Measurements from ENCODE around the gene SCAMP4. TPM values are rescaled to one million over a fixed set of nuclear protein-coding genes. Genes with fewer than 3 reads are reported as not detected.

SCAMP4 gene
- total RNA-seq, 2 experiments from 2014 or later = 31.0 to 35.0 TPM

- H3K4me3 Mint-ChIP-seq = no peak overlapping the region
- no peaks in the 10 kb centered on the region for H3K27me3 Mint-ChIP-seq
- peaks cover 18% of the 10 kb centered on the region for H3K4me1 Mint-ChIP-seq
- no peak overlapping the region for H3K27ac Mint-ChIP-seq
- no peak for DNase-seq
- peaks cover 7% of the 10 kb centered on the region for H3K36me3 Mint-ChIP-seq
- no peaks in the 10 kb centered on the region for H3K9me3 Mint-ChIP-seq
Observed at GRCh38 chr19:1911098-1911497, 5.9 kb downstream of the SCAMP4 start.

- Mint-ChIP-seq H3K9me3 (no peaks in the 10 kb centered on the region), H3K4me3 (no peak overlapping the region), H3K27ac (no peak overlapping the region), H3K36me3 (peaks cover 7% of the 10 kb centered on the region), H3K4me1 (peaks cover 18% of the 10 kb centered on the region), H3K27me3 (no peaks in the 10 kb centered on the region)
- no peak for DNase-seq
Observed at GRCh38 chr19:1911995-1912394, 6.8 kb downstream of the SCAMP4 start.

- Mint-ChIP-seq H3K27ac (no peak overlapping the region), H3K9me3 (no peaks in the 10 kb centered on the region), H3K4me1 (peaks cover 18% of the 10 kb centered on the region), H3K36me3 (peaks cover 4% of the 10 kb centered on the region), H3K4me3 (no peak overlapping the region), H3K27me3 (no peaks in the 10 kb centered on the region)
- DNase-seq = no peak
Observed at GRCh38 chr19:1912760-1913505, 7.7 kb downstream of the SCAMP4 start.

- no peaks in the 10 kb centered on the region for H3K9me3 Mint-ChIP-seq
- H3K36me3 Mint-ChIP-seq = no peaks in the 10 kb centered on the region
- no peak overlapping the region for H3K4me3 Mint-ChIP-seq
- DNase-seq = no peak
- peaks cover 13% of the 10 kb centered on the region for H3K4me1 Mint-ChIP-seq
- H3K27me3 Mint-ChIP-seq = no peaks in the 10 kb centered on the region
- no peak overlapping the region for H3K27ac Mint-ChIP-seq
Observed at GRCh38 chr19:1913781-1914577, 8.8 kb downstream of the SCAMP4 start.

GRCh38 chr19:1914826-1915341 lies 9.7 kb downstream of the SCAMP4 start:
- no peaks in the 10 kb centered on the region for H3K9me3 Mint-ChIP-seq

GRCh38 chr19:1917146-1917545 lies 11.9 kb downstream of the SCAMP4 start:
- Mint-ChIP-seq H3K27me3 (no peaks in the 10 kb centered on the region), H3K4me1 (peaks cover 4% of the 10 kb centered on the region), H3K36me3 (no peaks in the 10 kb centered on the region), H3K4me3 (no peak overlapping the region), H3K9me3 (no peaks in the 10 kb centered on the region), H3K27ac (no peak overlapping the region)
- DNase-seq = no peak

More at GRCh38 chr19:1914826-1915341, 9.7 kb downstream of the SCAMP4 start:
- H3K4me1 Mint-ChIP-seq = peaks cover 5% of the 10 kb centered on the region
- no peaks in the 10 kb centered on the region for H3K36me3 Mint-ChIP-seq
- DNase-seq = no peak
- H3K4me3 Mint-ChIP-seq = no peak overlapping the region
- no peak overlapping the region for H3K27ac Mint-ChIP-seq
- H3K27me3 Mint-ChIP-seq = no peaks in the 10 kb centered on the region

- H3K4me3 Mint-ChIP-seq = no peak overlapping the region
- DNase-seq = no peak
- H3K4me1 Mint-ChIP-seq = peaks cover 4% of the 10 kb centered on the region
- no peaks in the 10 kb centered on the region for H3K27me3 Mint-ChIP-seq
- H3K9me3 Mint-ChIP-seq = no peaks in the 10 kb centered on the region
- no peaks in the 10 kb centered on the region for H3K36me3 Mint-ChIP-seq
- H3K27ac Mint-ChIP-seq = no peak overlapping the region
Observed at GRCh38 chr19:1917926-1918325, 12.7 kb downstream of the SCAMP4 start.

GRCh38 chr19:1918975-1919374 lies 13.8 kb downstream of the SCAMP4 start:
- H3K9me3 Mint-ChIP-seq = no peaks in the 10 kb centered on the region
- peaks cover 1% of the 10 kb centered on the region for H3K36me3 Mint-ChIP-seq
- no peak overlapping the region for H3K4me3 Mint-ChIP-seq
- peaks cover 4% of the 10 kb centered on the region for H3K4me1 Mint-ChIP-seq
- no peak overlapping the region for H3K27ac Mint-ChIP-seq
- no peak for DNase-seq
- no peaks in the 10 kb centered on the region for H3K27me3 Mint-ChIP-seq

GRCh38 chr19:1920644-1921043 lies 15.4 kb downstream of the SCAMP4 start:
- Mint-ChIP-seq H3K36me3 (peaks cover 1% of the 10 kb centered on the region), H3K27ac (no peak overlapping the region), H3K4me1 (peaks cover 4% of the 10 kb centered on the region), H3K9me3 (no peaks in the 10 kb centered on the region), H3K27me3 (no peaks in the 10 kb centered on the region), H3K4me3 (no peak overlapping the region)
- no peak for DNase-seq

- no peak overlapping the region for H3K27ac Mint-ChIP-seq
- no peak overlapping the region for H3K4me3 Mint-ChIP-seq
- H3K36me3 Mint-ChIP-seq = peaks cover 1% of the 10 kb centered on the region
- no peaks in the 10 kb centered on the region for H3K27me3 Mint-ChIP-seq
- DNase-seq = no peak
- no peaks in the 10 kb centered on the region for H3K9me3 Mint-ChIP-seq
- peaks cover 4% of the 10 kb centered on the region for H3K4me1 Mint-ChIP-seq
Observed at GRCh38 chr19:1921326-1921725, 16.1 kb downstream of the SCAMP4 start.

GRCh38 chr19:1921825-1922224 lies 16.6 kb downstream of the SCAMP4 start:
- Mint-ChIP-seq H3K4me3 (no peak overlapping the region), H3K27me3 (no peaks in the 10 kb centered on the region), H3K36me3 (peaks cover 1% of the 10 kb centered on the region), H3K9me3 (no peaks in the 10 kb centered on the region), H3K4me1 (peaks cover 4% of the 10 kb centered on the region), H3K27ac (no peak overlapping the region)
- no peak for DNase-seq

GRCh38 chr19:1922803-1923202 lies 17.6 kb downstream of the SCAMP4 start:
- no peak overlapping the region for H3K4me3 Mint-ChIP-seq
- H3K27me3 Mint-ChIP-seq = no peaks in the 10 kb centered on the region
- no peak for DNase-seq
- no peaks in the 10 kb centered on the region for H3K9me3 Mint-ChIP-seq
- no peak overlapping the region for H3K27ac Mint-ChIP-seq
- H3K4me1 Mint-ChIP-seq = peaks cover 7% of the 10 kb centered on the region
- peaks cover 1% of the 10 kb centered on the region for H3K36me3 Mint-ChIP-seq

GRCh38 chr19:1923319-1923718 lies 18.1 kb downstream of the SCAMP4 start:
- Mint-ChIP-seq H3K9me3 (no peaks in the 10 kb centered on the region), H3K36me3 (peaks cover 1% of the 10 kb centered on the region), H3K4me1 (peaks cover 8% of the 10 kb centered on the region), H3K27me3 (no peaks in the 10 kb centered on the region), H3K27ac (no peak overlapping the region), H3K4me3 (no peak overlapping the region)
- peak; percentile 50 for DNase-seq

GRCh38 chr19:1924320-1924961 lies 19.2 kb downstream of the SCAMP4 start:
- peaks cover 1% of the 10 kb centered on the region for H3K36me3 Mint-ChIP-seq
- H3K4me1 Mint-ChIP-seq = peaks cover 8% of the 10 kb centered on the region
- no peak for DNase-seq
- no peak overlapping the region for H3K4me3 Mint-ChIP-seq
- H3K9me3 Mint-ChIP-seq = no peaks in the 10 kb centered on the region
- no peak overlapping the region for H3K27ac Mint-ChIP-seq
- H3K27me3 Mint-ChIP-seq = no peaks in the 10 kb centered on the region

- Mint-ChIP-seq H3K27me3 (no peaks in the 10 kb centered on the region), H3K9me3 (no peaks in the 10 kb centered on the region), H3K4me1 (peaks cover 15% of the 10 kb centered on the region), H3K36me3 (peaks cover 1% of the 10 kb centered on the region), H3K27ac (no peak overlapping the region), H3K4me3 (no peak overlapping the region)
- no peak for DNase-seq
Observed at GRCh38 chr19:1925544-1925943, 20.3 kb downstream of the SCAMP4 start.
